ENCODE measurements around the gene RND2. TPM values are rescaled to one million over a fixed set of nuclear protein-coding genes. Genes with fewer than 3 reads are reported as not detected.

Gene RND2
- total and polyA plus RNA-seq, 2 of the 13 experiments (the other 11 are each of a cell fraction or from before 2014, with no cell fraction given), result 0.05 to 0.11 TPM

DNA sequence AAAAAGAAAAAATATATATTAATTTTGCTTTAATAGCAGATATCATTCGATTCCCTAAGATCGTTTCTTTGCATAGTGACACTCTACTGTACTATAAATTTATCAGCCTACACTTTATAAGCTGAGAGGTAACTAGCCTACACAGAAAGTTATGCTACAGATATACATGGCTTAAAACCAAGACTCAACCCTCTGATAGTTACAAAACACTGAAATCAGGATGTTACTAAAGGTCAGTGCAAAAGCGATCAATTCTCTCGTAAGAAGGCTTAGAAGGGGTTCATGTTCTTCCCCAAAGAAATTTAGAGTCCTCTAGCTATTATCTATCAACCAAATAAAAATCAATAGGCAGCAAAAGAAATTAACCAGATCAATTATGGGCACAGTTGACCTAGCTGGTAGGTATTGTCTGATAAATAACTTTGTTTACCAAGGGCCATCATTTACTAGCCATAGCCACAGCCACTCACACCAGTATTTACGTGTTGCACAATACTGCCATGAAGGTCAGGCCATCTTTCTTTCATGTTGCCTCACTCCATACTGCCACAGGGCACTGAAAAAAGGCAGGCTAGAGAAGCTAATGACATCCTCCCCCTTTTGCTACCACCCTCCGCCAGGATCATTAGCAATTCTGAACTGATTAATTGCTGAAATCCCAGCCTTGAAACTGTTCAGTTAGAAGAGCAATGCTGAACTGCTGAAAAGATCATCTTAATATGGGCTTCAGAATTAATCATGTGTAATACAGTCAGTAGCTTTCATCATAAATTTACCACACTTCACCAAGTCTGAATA lies 43.7 kb downstream of the RND2 start (continued):
- TF ChIP-seq, protein P1, sequence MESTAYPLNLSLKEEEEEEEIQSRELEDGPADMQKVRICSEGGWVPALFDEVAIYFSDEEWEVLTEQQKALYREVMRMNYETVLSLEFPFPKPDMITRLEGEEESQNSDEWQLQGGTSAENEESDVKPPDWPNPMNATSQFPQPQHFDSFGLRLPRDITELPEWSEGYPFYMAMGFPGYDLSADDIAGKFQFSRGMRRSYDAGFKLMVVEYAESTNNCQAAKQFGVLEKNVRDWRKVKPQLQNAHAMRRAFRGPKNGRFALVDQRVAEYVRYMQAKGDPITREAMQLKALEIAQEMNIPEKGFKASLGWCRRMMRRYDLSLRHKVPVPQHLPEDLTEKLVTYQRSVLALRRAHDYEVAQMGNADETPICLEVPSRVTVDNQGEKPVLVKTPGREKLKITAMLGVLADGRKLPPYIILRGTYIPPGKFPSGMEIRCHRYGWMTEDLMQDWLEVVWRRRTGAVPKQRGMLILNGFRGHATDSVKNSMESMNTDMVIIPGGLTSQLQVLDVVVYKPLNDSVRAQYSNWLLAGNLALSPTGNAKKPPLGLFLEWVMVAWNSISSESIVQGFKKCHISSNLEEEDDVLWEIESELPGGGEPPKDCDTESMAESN (CRISPR knock-in tag; conservative IDR thresholded peaks at IDR 0.05), result peak; percentile 83
- TF ChIP-seq SNRNP70 (IDR thresholded peaks at IDR 0.05; ENCODE audit: low read depth, low read length), result no peak
- TF ChIP-seq HNRNPLL (IDR thresholded peaks at IDR 0.05; ENCODE audit: low read depth, low read length, poor library complexity, severe bottlenecking), result no peak
- TF ChIP-seq, protein P2, sequence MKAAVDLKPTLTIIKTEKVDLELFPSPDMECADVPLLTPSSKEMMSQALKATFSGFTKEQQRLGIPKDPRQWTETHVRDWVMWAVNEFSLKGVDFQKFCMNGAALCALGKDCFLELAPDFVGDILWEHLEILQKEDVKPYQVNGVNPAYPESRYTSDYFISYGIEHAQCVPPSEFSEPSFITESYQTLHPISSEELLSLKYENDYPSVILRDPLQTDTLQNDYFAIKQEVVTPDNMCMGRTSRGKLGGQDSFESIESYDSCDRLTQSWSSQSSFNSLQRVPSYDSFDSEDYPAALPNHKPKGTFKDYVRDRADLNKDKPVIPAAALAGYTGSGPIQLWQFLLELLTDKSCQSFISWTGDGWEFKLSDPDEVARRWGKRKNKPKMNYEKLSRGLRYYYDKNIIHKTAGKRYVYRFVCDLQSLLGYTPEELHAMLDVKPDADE (CRISPR knock-in tag; IDR thresholded peaks at IDR 0.05), result no peak
- peak; percentile 91 for TF ChIP-seq ZNF264 (CRISPR knock-in tag; IDR thresholded peaks at IDR 0.05)
- TF ChIP-seq, protein P3, sequence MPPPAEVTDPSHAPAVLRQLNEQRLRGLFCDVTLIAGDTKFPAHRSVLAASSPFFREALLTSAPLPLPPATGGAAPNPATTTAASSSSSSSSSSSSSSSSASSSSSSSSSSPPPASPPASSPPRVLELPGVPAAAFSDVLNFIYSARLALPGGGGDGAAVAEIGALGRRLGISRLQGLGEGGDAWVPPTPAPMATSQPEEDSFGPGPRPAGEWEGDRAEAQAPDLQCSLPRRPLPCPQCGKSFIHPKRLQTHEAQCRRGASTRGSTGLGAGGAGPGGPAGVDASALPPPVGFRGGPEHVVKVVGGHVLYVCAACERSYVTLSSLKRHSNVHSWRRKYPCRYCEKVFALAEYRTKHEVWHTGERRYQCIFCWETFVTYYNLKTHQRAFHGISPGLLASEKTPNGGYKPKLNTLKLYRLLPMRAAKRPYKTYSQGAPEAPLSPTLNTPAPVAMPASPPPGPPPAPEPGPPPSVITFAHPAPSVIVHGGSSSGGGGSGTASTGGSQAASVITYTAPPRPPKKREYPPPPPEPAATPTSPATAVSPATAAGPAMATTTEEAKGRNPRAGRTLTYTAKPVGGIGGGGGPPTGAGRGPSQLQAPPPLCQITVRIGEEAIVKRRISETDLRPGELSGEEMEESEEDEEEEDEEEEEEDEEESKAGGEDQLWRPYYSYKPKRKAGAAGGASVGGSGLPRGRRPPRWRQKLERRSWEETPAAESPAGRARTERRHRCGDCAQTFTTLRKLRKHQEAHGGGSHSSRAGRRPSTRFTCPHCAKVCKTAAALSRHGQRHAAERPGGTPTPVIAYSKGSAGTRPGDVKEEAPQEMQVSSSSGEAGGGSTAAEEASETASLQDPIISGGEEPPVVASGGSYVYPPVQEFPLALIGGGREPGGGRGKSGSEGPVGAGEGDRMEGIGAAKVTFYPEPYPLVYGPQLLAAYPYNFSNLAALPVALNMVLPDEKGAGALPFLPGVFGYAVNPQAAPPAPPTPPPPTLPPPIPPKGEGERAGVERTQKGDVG (CRISPR knock-in tag; IDR thresholded peaks at IDR 0.05; ENCODE audit: borderline replicate concordance), result no peak
- no peak for TF ChIP-seq JDP2 (CRISPR knock-in tag; IDR thresholded peaks at IDR 0.05; ENCODE audit: borderline replicate concordance)
- TF ChIP-seq, protein P4, sequence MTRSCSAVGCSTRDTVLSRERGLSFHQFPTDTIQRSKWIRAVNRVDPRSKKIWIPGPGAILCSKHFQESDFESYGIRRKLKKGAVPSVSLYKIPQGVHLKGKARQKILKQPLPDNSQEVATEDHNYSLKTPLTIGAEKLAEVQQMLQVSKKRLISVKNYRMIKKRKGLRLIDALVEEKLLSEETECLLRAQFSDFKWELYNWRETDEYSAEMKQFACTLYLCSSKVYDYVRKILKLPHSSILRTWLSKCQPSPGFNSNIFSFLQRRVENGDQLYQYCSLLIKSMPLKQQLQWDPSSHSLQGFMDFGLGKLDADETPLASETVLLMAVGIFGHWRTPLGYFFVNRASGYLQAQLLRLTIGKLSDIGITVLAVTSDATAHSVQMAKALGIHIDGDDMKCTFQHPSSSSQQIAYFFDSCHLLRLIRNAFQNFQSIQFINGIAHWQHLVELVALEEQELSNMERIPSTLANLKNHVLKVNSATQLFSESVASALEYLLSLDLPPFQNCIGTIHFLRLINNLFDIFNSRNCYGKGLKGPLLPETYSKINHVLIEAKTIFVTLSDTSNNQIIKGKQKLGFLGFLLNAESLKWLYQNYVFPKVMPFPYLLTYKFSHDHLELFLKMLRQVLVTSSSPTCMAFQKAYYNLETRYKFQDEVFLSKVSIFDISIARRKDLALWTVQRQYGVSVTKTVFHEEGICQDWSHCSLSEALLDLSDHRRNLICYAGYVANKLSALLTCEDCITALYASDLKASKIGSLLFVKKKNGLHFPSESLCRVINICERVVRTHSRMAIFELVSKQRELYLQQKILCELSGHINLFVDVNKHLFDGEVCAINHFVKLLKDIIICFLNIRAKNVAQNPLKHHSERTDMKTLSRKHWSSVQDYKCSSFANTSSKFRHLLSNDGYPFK (CRISPR knock-in tag; IDR thresholded peaks at IDR 0.05; ENCODE audit: borderline replicate concordance), result no peak
- TF ChIP-seq, protein P5, sequence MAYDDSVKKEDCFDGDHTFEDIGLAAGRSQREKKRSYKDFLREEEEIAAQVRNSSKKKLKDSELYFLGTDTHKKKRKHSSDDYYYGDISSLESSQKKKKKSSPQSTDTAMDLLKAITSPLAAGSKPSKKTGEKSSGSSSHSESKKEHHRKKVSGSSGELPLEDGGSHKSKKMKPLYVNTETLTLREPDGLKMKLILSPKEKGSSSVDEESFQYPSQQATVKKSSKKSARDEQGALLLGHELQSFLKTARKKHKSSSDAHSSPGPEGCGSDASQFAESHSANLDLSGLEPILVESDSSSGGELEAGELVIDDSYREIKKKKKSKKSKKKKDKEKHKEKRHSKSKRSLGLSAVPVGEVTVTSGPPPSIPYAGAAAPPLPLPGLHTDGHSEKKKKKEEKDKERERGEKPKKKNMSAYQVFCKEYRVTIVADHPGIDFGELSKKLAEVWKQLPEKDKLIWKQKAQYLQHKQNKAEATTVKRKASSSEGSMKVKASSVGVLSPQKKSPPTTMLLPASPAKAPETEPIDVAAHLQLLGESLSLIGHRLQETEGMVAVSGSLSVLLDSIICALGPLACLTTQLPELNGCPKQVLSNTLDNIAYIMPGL (CRISPR knock-in tag; IDR thresholded peaks at IDR 0.05; ENCODE audit: borderline replicate concordance in 1 of 2, low read depth in 1 of 2), result peak in 1 of 2 experiments; percentile 77; a peak in 1 of 4 replicates
- no peak for TF ChIP-seq MAFK (conservative IDR thresholded peaks at IDR 0.05 in 1 of 2, IDR thresholded peaks at IDR 0.05 in 1 of 2; ENCODE audit: low read length in 2 of 2)
- TF ChIP-seq ZNF343 (CRISPR knock-in tag; IDR thresholded peaks at IDR 0.05), result no peak
- TF ChIP-seq SP140L (CRISPR knock-in tag; IDR thresholded peaks at IDR 0.05; ENCODE audit: borderline replicate concordance), result peak; percentile 34; the same call in 1 of the 2 replicates
- TF ChIP-seq HOXA7 (CRISPR knock-in tag; IDR thresholded peaks at IDR 0.05), result no peak
- TF ChIP-seq NFYB (CRISPR knock-in tag; IDR thresholded peaks at IDR 0.05), result no peak
- TF ChIP-seq MBD4 (IDR thresholded peaks at IDR 0.05; ENCODE audit: borderline replicate concordance, low read length), result peak; percentile 85; the same call in 1 of the 2 replicates
- TF ChIP-seq NFYC (CRISPR knock-in tag; IDR thresholded peaks at IDR 0.05), result peak; percentile 40; the same call in 1 of the 2 replicates

All from HepG2 (cell line).